Neuron (in vitro differentiated cells): ENCODE data around the gene RGS7.

ENCODE experiments used
- H2AFZ ChIP-seq: one replicate; pipeline ENCODE4 v1.6.1; 2013; ENCODE audit warnings: low read depth, mild to moderate bottlenecking, inconsistent platforms, low read length, moderate library complexity
- H3K27me3 ChIP-seq: one replicate; pipeline ENCODE4 v1.6.1; 2013; ENCODE audit warnings: low read length; ENCODE audit not compliant: insufficient read depth
- H3K36me3 ChIP-seq: one replicate; pipeline ENCODE4 v1.6.1; 2013; ENCODE audit warnings: low read length; ENCODE audit not compliant: insufficient read depth
- H3K4me1 ChIP-seq: one replicate; pipeline ENCODE4 v1.6.1; 2013; ENCODE audit warnings: low read length; ENCODE audit not compliant: insufficient read depth
- H3K4me3 ChIP-seq: 2 replicates; pipeline ENCODE4 v1.5.1; 2013; ENCODE audit warnings: mild to moderate bottlenecking, low read length, moderate library complexity
- H3K9me3 ChIP-seq: one replicate; pipeline ENCODE4 v1.6.1; 2013; ENCODE audit warnings: low read length

Gene RGS7

GRCh38 chr1:241131636-241132194 lies 225.3 kb downstream of the RGS7 start:
- Histone ChIP-seq H3K27me3 (no peaks in the 10 kb centered on the region), H3K9me3 (no peaks in the 10 kb centered on the region), H3K4me3 (no peak overlapping the region), H2AFZ (no peak overlapping the region), H3K4me1 (no peaks in the 10 kb centered on the region), H3K36me3 (no peaks in the 10 kb centered on the region)

- Histone ChIP-seq H3K36me3 (no peaks in the 10 kb centered on the region), H3K9me3 (no peaks in the 10 kb centered on the region), H3K4me3 (no peak overlapping the region), H2AFZ (no peak overlapping the region), H3K27me3 (no peaks in the 10 kb centered on the region), H3K4me1 (no peaks in the 10 kb centered on the region)
Measured at GRCh38 chr1:241130881-241131280, 226.1 kb downstream of the RGS7 start.

DNA sequence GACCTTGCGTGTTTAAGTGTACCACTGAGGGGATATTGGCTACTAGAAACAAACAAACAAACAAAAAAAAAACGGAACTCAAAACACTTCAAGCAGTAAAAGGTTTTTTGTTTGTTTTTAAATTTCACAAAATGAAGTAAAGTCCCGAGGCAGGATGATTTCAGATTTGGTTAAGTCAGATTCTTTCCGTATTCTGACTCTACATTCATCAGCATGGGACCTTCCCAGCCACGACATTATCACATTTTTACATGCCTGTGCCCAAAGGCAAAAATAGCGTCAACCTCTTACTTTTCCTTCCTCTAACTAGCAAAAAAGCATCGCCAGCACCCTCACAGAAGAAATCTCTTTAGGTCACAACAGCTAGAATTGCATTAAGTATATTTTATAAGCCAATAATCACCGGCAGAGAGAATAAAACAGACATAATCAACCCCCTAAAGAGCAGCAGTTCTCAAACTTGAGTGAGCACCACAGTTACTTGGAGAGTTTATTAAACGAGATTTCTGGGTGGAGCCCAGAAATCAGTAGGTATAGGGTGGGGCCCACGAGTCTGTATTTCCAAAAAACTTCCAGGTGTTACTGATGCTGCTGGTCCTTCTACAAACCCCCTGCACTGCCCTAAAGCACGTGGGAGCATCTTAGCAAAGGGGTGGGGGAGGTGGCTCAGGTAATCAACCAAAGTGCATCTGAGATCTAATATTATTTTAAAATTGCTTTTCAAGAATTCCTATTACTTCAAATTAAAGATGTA lies 227.6 kb downstream of the RGS7 start:
- no peaks in the 10 kb centered on the region for H3K36me3 ChIP-seq
- H3K9me3 ChIP-seq, result no peaks in the 10 kb centered on the region
- H3K27me3 ChIP-seq, result no peaks in the 10 kb centered on the region
- no peaks in the 10 kb centered on the region for H3K4me1 ChIP-seq
- H2AFZ ChIP-seq, result no peak overlapping the region
- H3K4me3 ChIP-seq, result no peak overlapping the region

GRCh38 chr1:241125286-241125685 lies 231.7 kb downstream of the RGS7 start:
- Histone ChIP-seq H3K4me1 (no peaks in the 10 kb centered on the region), H3K4me3 (no peak overlapping the region), H2AFZ (no peak overlapping the region), H3K36me3 (no peaks in the 10 kb centered on the region), H3K9me3 (no peaks in the 10 kb centered on the region), H3K27me3 (no peaks in the 10 kb centered on the region)

DNA sequence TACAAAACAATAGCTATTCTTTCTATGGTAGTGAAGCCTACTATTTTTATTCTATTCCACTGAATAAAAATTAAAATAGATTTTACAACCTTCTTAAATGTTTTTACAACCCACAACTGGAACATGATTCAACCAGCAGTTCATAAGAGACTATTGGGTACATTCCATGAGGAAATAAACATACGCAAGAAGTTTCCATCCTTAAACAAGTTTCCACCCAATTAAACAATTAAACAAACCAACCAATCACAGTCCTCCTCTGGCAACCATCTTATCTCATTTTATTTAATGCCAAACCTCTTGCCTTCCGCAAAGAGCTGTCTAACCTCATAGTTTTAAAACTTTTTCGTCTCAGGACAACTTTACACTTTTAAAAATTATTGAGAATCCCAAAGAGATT lies 239.0 kb downstream of the RGS7 start:
- Histone ChIP-seq H3K27me3 (no peaks in the 10 kb centered on the region), H3K36me3 (no peaks in the 10 kb centered on the region), H3K4me3 (no peak overlapping the region), H3K4me1 (no peaks in the 10 kb centered on the region), H2AFZ (no peak overlapping the region), H3K9me3 (no peaks in the 10 kb centered on the region)

- H3K36me3 ChIP-seq, result no peaks in the 10 kb centered on the region
- H3K27me3 ChIP-seq, result no peaks in the 10 kb centered on the region
- H2AFZ ChIP-seq, result no peak overlapping the region
- H3K4me1 ChIP-seq, result no peaks in the 10 kb centered on the region
- no peaks in the 10 kb centered on the region for H3K9me3 ChIP-seq
- H3K4me3 ChIP-seq, result no peak overlapping the region
Measured at GRCh38 chr1:241115784-241116183, 241.2 kb downstream of the RGS7 start.

- Histone ChIP-seq H3K36me3 (no peaks in the 10 kb centered on the region), H3K27me3 (no peaks in the 10 kb centered on the region), H3K4me1 (no peaks in the 10 kb centered on the region), H3K9me3 (no peaks in the 10 kb centered on the region), H2AFZ (no peak overlapping the region), H3K4me3 (no peak overlapping the region)
Measured at GRCh38 chr1:241114699-241115233, 242.2 kb downstream of the RGS7 start.

DNA sequence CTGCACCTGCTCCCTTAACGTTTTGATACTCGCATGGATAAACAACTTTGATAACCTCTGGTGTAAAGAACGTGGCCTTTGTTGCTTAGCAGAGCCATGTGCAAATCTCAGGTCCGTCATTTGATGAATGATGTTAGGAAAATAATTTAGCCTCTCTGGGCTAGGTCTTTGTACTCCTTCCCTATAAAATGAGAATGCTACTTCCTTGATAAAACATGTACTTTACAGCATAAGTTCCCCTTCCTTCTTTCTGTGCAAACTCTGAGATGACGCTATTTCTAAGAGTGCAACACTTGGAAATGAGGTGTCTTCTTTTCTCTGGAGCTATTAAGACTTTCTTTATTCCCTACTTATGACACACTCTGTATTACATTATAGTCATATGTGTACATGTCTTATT lies 243.4 kb downstream of the RGS7 start:
- Histone ChIP-seq H3K4me3 (no peak overlapping the region), H3K9me3 (no peaks in the 10 kb centered on the region), H2AFZ (no peak overlapping the region), H3K4me1 (no peaks in the 10 kb centered on the region), H3K36me3 (no peaks in the 10 kb centered on the region), H3K27me3 (no peaks in the 10 kb centered on the region)

GRCh38 chr1:241109039-241109438 lies 248.0 kb downstream of the RGS7 start:
- no peaks in the 10 kb centered on the region for H3K36me3 ChIP-seq
- H3K27me3 ChIP-seq, result no peaks in the 10 kb centered on the region
- H3K9me3 ChIP-seq, result no peaks in the 10 kb centered on the region
- no peaks in the 10 kb centered on the region for H3K4me1 ChIP-seq
- no peak overlapping the region for H2AFZ ChIP-seq
- no peak overlapping the region for H3K4me3 ChIP-seq

DNA sequence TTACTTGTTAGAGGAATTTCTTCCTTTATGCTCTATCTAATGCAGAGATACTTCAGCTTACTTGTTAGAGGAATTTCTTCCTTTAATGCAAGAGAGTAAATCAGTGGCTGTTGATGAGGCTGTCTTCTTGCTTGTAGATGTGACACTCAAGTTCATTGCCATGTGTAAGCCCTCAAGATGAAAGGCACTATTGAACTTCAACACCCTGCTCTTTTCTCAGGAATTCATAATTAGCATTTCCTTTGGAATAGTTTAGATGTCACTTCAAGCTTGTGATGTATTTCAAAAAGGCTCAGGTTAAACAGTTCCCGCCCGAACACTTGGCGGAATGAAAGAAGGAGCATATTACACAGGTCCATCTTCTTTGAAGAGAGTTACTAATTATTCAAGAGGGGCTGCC lies 251.9 kb downstream of the RGS7 start:
- H3K9me3 ChIP-seq, result no peaks in the 10 kb centered on the region
- H2AFZ ChIP-seq, result no peak overlapping the region
- H3K4me1 ChIP-seq, result no peaks in the 10 kb centered on the region
- H3K27me3 ChIP-seq, result no peaks in the 10 kb centered on the region
- H3K36me3 ChIP-seq, result no peaks in the 10 kb centered on the region
- H3K4me3 ChIP-seq, result no peak overlapping the region

DNA sequence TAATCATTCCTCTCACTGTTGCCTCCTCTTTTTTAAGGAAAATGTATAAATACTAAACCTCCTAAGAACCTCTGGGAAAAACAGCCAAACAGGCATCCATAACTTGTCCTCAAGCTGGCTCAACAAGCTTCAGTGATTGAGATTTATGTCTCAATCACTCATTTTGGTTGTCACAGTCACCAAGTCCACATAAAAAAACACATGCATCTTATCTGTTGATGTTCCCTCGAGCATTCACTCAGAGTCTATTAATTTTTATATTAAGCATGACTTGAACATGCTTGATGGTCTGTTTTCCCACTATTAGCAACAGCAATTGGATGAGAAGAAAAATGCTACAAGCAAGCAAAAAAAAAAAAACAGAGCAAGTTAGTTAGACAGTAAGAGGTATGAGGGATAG lies 254.3 kb downstream of the RGS7 start:
- Histone ChIP-seq H3K9me3 (no peaks in the 10 kb centered on the region), H3K27me3 (no peaks in the 10 kb centered on the region), H3K4me1 (no peaks in the 10 kb centered on the region), H2AFZ (no peak overlapping the region), H3K4me3 (no peak overlapping the region), H3K36me3 (no peaks in the 10 kb centered on the region)

GRCh38 chr1:241101622-241102021 lies 255.4 kb downstream of the RGS7 start:
- Histone ChIP-seq H2AFZ (no peak overlapping the region), H3K27me3 (no peaks in the 10 kb centered on the region), H3K9me3 (no peaks in the 10 kb centered on the region), H3K4me3 (no peak overlapping the region), H3K4me1 (no peaks in the 10 kb centered on the region), H3K36me3 (no peaks in the 10 kb centered on the region)

DNA sequence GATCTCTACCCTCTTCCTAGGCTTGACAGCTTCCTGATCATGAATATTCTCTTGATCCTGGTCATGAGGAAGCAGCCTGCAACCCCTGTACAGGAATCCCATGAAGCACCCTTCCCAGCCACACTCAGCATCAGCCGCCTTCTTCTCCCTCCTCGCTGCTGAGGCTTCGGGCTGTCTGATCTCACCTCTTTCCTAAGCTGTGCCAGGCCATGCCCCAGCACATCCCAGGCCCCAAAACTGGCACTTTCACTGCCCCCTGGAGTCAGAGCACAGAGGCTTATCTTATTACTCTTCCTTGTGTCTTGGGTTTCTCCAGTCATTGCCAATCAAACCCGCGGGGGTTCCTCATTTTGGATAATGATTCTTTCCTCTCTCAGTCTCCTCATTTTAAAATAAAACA lies 259.5 kb downstream of the RGS7 start:
- no peak overlapping the region for H2AFZ ChIP-seq
- no peaks in the 10 kb centered on the region for H3K4me1 ChIP-seq
- no peak overlapping the region for H3K4me3 ChIP-seq
- no peaks in the 10 kb centered on the region for H3K27me3 ChIP-seq
- H3K9me3 ChIP-seq, result no peaks in the 10 kb centered on the region
- no peaks in the 10 kb centered on the region for H3K36me3 ChIP-seq

- Histone ChIP-seq H3K27me3 (no peaks in the 10 kb centered on the region), H3K9me3 (no peaks in the 10 kb centered on the region), H3K4me3 (no peak overlapping the region), H3K36me3 (no peaks in the 10 kb centered on the region), H3K4me1 (no peaks in the 10 kb centered on the region), H2AFZ (no peak overlapping the region)
Measured at GRCh38 chr1:241096982-241097381, 260.0 kb downstream of the RGS7 start.
